ENCODE results near the gene GNG8. TPM values are rescaled to one million over a fixed set of nuclear protein-coding genes. Genes with fewer than 3 reads are reported as not detected.

Gene GNG8
- total RNA-seq (1 to 10 TPM in 1 of 2 donors, not detected in 1; 1.7 TPM), polyA plus RNA-seq (ENCODE audit: insufficient read length in 2 of 2) (10 to 100 TPM; 10.7 to 13.7 TPM)
- long read RNA-seq, donor 1, partial matches to known transcripts = 0 of 3 reads
- long read RNA-seq, donor 1, other reads (novel, unspliced or antisense) = 0 of 3 reads
- long read RNA-seq, donor 2 = 0 reads
- long read RNA-seq, donor 3, partial matches to known transcripts = 0 of 1 reads
- long read RNA-seq, donor 3, other reads (novel, unspliced or antisense) = 0 of 1 reads
- long read RNA-seq, donor 4, partial matches to known transcripts = 0 of 2 reads
- long read RNA-seq, donor 4, other reads (novel, unspliced or antisense) = 0 of 2 reads

GRCh38 chr19:46635920-46636761 lies at the start of gene GNG8:
TSS of gene GNG8 (minus strand) at chr19:46636202. CDS start at chr19:46634682, 1,520 bp downstream.
- peaks cover 24% of the 10 kb centered on the region for H3K27me3 ChIP-seq (ENCODE audit: control insufficient read depth, insufficient read depth, low read length)
- peaks cover 44% of the 10 kb centered on the region for H3K4me1 ChIP-seq (ENCODE audit: control insufficient read depth, insufficient read depth, low read length)

GRCh38 chr19:46685189-46685588 lies 49.2 kb upstream of the GNG8 start:
- peaks cover 75% of the 10 kb centered on the region for H3K36me3 ChIP-seq (ENCODE audit: control insufficient read depth, insufficient read depth, low read length)
- no peaks in the 10 kb centered on the region for H3K27me3 ChIP-seq (ENCODE audit: control insufficient read depth, insufficient read depth, low read length)
- no peaks in the 10 kb centered on the region for H3K9me3 ChIP-seq (ENCODE audit: control insufficient read depth, insufficient read depth, low read length)
- H3K4me3 ChIP-seq (ENCODE audit: low read depth, low read length) = no peak overlapping the region
- H3K27ac ChIP-seq (ENCODE audit: low read depth, low read length) = no peak overlapping the region
- DNase-seq (ENCODE audit: low read depth in 4 of 6, low spot score in 6 of 6) = no peak
- H3K4me1 ChIP-seq (ENCODE audit: control insufficient read depth, insufficient read depth, low read length) = no peaks in the 10 kb centered on the region
- no CpG with 5 or more reads among the region's 3 CpGs for WGBS (ENCODE audit: insufficient coverage)

More at GRCh38 chr19:46635920-46636761, at the start of gene GNG8:
- no peak within 1 kb of the TSS for H3K4me3 ChIP-seq (ENCODE audit: low read depth, low read length)
- WGBS (ENCODE audit: insufficient coverage) = 28% methylated on average over 27 of the region's 34 CpGs
- no peak within 1 kb of the TSS for H3K27ac ChIP-seq (ENCODE audit: low read depth, low read length)
- no peaks in the 10 kb centered on the region for H3K9me3 ChIP-seq (ENCODE audit: control insufficient read depth, insufficient read depth, low read length)
- H3K36me3 ChIP-seq (ENCODE audit: control insufficient read depth, insufficient read depth, low read length) = no peaks in the 10 kb centered on the region
- no peak for DNase-seq (ENCODE audit: low read depth in 4 of 6, low spot score in 6 of 6)

GRCh38 chr19:46678110-46678732 lies 42.2 kb upstream of the GNG8 start:
- Histone ChIP-seq H3K4me1 (ENCODE audit: control insufficient read depth, insufficient read depth, low read length) (no peaks in the 10 kb centered on the region), H3K27ac (ENCODE audit: low read depth, low read length) (no peak overlapping the region), H3K4me3 (ENCODE audit: low read depth, low read length) (no peak overlapping the region), H3K27me3 (ENCODE audit: control insufficient read depth, insufficient read depth, low read length) (no peaks in the 10 kb centered on the region), H3K36me3 (ENCODE audit: control insufficient read depth, insufficient read depth, low read length) (peaks cover 80% of the 10 kb centered on the region), H3K9me3 (ENCODE audit: control insufficient read depth, insufficient read depth, low read length) (no peaks in the 10 kb centered on the region)
- WGBS (ENCODE audit: insufficient coverage) = 85% methylated on average over 22 of the region's 26 CpGs
- no peak for DNase-seq (ENCODE audit: low read depth in 4 of 6, low spot score in 6 of 6)

- Histone ChIP-seq H3K36me3 (ENCODE audit: control insufficient read depth, insufficient read depth, low read length) (peaks cover 61% of the 10 kb centered on the region), H3K27me3 (ENCODE audit: control insufficient read depth, insufficient read depth, low read length) (no peaks in the 10 kb centered on the region), H3K4me1 (ENCODE audit: control insufficient read depth, insufficient read depth, low read length) (no peaks in the 10 kb centered on the region), H3K9me3 (ENCODE audit: control insufficient read depth, insufficient read depth, low read length) (no peaks in the 10 kb centered on the region), H3K27ac (ENCODE audit: low read depth, low read length) (no peak overlapping the region), H3K4me3 (ENCODE audit: low read depth, low read length) (no peak overlapping the region)
- WGBS (ENCODE audit: insufficient coverage) = 95% methylated on average over 18 of the region's 21 CpGs
- peak in 2 of 6 donors; percentile 17 to 74 for DNase-seq (ENCODE audit: low read depth in 4 of 6, low spot score in 6 of 6)
Observed at GRCh38 chr19:46674416-46675178, 38.6 kb upstream of the GNG8 start.

GRCh38 chr19:46670813-46671212 lies 34.8 kb upstream of the GNG8 start:
- Histone ChIP-seq H3K4me3 (ENCODE audit: low read depth, low read length) (no peak overlapping the region), H3K36me3 (ENCODE audit: control insufficient read depth, insufficient read depth, low read length) (peaks cover 30% of the 10 kb centered on the region), H3K4me1 (ENCODE audit: control insufficient read depth, insufficient read depth, low read length) (no peaks in the 10 kb centered on the region), H3K27ac (ENCODE audit: low read depth, low read length) (no peak overlapping the region), H3K9me3 (ENCODE audit: control insufficient read depth, insufficient read depth, low read length) (no peaks in the 10 kb centered on the region), H3K27me3 (ENCODE audit: control insufficient read depth, insufficient read depth, low read length) (no peaks in the 10 kb centered on the region)
- no peak for DNase-seq (ENCODE audit: low read depth in 4 of 6, low spot score in 6 of 6)

GRCh38 chr19:46668662-46669061 lies 32.7 kb upstream of the GNG8 start:
- no CpG with 5 or more reads among the region's 3 CpGs for WGBS (ENCODE audit: insufficient coverage)
- H3K36me3 ChIP-seq (ENCODE audit: control insufficient read depth, insufficient read depth, low read length) = peaks cover 9% of the 10 kb centered on the region
- H3K27me3 ChIP-seq (ENCODE audit: control insufficient read depth, insufficient read depth, low read length) = no peaks in the 10 kb centered on the region
- no peak overlapping the region for H3K4me3 ChIP-seq (ENCODE audit: low read depth, low read length)
- no peak overlapping the region for H3K27ac ChIP-seq (ENCODE audit: low read depth, low read length)
- no peaks in the 10 kb centered on the region for H3K9me3 ChIP-seq (ENCODE audit: control insufficient read depth, insufficient read depth, low read length)
- H3K4me1 ChIP-seq (ENCODE audit: control insufficient read depth, insufficient read depth, low read length) = no peaks in the 10 kb centered on the region
- no peak for DNase-seq (ENCODE audit: low read depth in 4 of 6, low spot score in 6 of 6)

GRCh38 chr19:46665072-46665471 lies 29.1 kb upstream of the GNG8 start:
- no peak overlapping the region for H3K4me3 ChIP-seq (ENCODE audit: low read depth, low read length)
- no peaks in the 10 kb centered on the region for H3K36me3 ChIP-seq (ENCODE audit: control insufficient read depth, insufficient read depth, low read length)
- no peak overlapping the region for H3K27ac ChIP-seq (ENCODE audit: low read depth, low read length)
- 88% methylated on average over 2 of the region's 8 CpGs for WGBS (ENCODE audit: insufficient coverage)
- H3K27me3 ChIP-seq (ENCODE audit: control insufficient read depth, insufficient read depth, low read length) = no peaks in the 10 kb centered on the region
- H3K9me3 ChIP-seq (ENCODE audit: control insufficient read depth, insufficient read depth, low read length) = no peaks in the 10 kb centered on the region
- DNase-seq (ENCODE audit: low read depth in 4 of 6, low spot score in 6 of 6) = no peak
- peaks cover 11% of the 10 kb centered on the region for H3K4me1 ChIP-seq (ENCODE audit: control insufficient read depth, insufficient read depth, low read length)

GRCh38 chr19:46661735-46662592 lies 26.0 kb upstream of the GNG8 start:
- Histone ChIP-seq H3K4me3 (ENCODE audit: low read depth, low read length) (peak overlapping the region; percentile 36), H3K36me3 (ENCODE audit: control insufficient read depth, insufficient read depth, low read length) (peaks cover 2% of the 10 kb centered on the region), H3K27ac (ENCODE audit: low read depth, low read length) (peak overlapping the region; percentile 85), H3K4me1 (ENCODE audit: control insufficient read depth, insufficient read depth, low read length) (peaks cover 24% of the 10 kb centered on the region), H3K9me3 (ENCODE audit: control insufficient read depth, insufficient read depth, low read length) (no peaks in the 10 kb centered on the region), H3K27me3 (ENCODE audit: control insufficient read depth, insufficient read depth, low read length) (no peaks in the 10 kb centered on the region)
- WGBS (ENCODE audit: insufficient coverage) = 0% methylated on average over 7 of the region's 19 CpGs
- peak in 5 of 6 donors; percentile 65 to 96 (median 79) for DNase-seq (ENCODE audit: low read depth in 4 of 6, low spot score in 6 of 6)
